Panc1 (cell line): ENCODE data around the gene MYO1H. TPM values are rescaled to one million over a fixed set of nuclear protein-coding genes. Genes with fewer than 3 reads are reported as not detected.

Source experiments
- ATAC-seq: fragments of 200-7000 bp; cut with Tn5 transposase; 2 replicates; pipeline ENCODE4 v1.9.1; 2020; ENCODE audit warnings: mild to moderate bottlenecking, moderate library complexity
- BruUV-seq: library from RNA; stranded (reverse); fragments of 400-500 nt; replicated peaks from 2 replicates; lab custom pipeline; 2021; lab: Mats Ljungman, UMichigan
- CTCF ChIA-PET: fragments of 300-600 bp; sonication (Branson Sonifier 250); formaldehyde crosslinking; loops from one replicate; lab custom pipeline; 2022; ENCODE audit warnings: antibody characterized with exemption; lab: Charles Lee
- POLR2A ChIA-PET: fragments of 300-600 bp; sonication (Branson Sonifier 250); formaldehyde crosslinking; loops from one replicate; lab custom pipeline; 2022; ENCODE audit warnings: antibody characterized with exemption; lab: Charles Lee
- DNase-seq: peaks from one replicate; pipeline ENCODE4 v3.0.0-alpha.2; 2010; ENCODE audit warnings: low read depth, low spot score
- H3K27ac ChIP-seq: 2 replicates; pipeline ENCODE4 v1.5.1; 2011; ENCODE audit warnings: mild to moderate bottlenecking, low read length, inconsistent platforms
- H3K27me3 ChIP-seq: fragments of 200-500 bp; sonication (Bioruptor generic); 2 replicates; pipeline ENCODE4 v1.6.0; 2014; ENCODE audit warnings: low read length, inconsistent platforms; ENCODE audit not compliant: control insufficient read depth, insufficient read depth
- H3K36me3 ChIP-seq: fragments of 200-500 bp; sonication (Bioruptor generic); 2 replicates; pipeline ENCODE4 v1.5.1; 2014; ENCODE audit warnings: inconsistent platforms, mild to moderate bottlenecking, low read length, moderate library complexity; ENCODE audit not compliant: control insufficient read depth, insufficient read depth
- H3K4me1 ChIP-seq: 2 replicates; pipeline ENCODE4 v1.5.1; 2011; ENCODE audit warnings: inconsistent platforms, mild to moderate bottlenecking, low read length, moderate library complexity; ENCODE audit not compliant: control insufficient read depth, insufficient read depth
- H3K4me3 ChIP-seq, 2 experiments: 2 replicates each; pipeline ENCODE4 v1.5.1; 2011 to 2012; ENCODE audit warnings: low read depth in 2 of 2, low read length in 2 of 2, mild to moderate bottlenecking in 2 of 2, inconsistent platforms in 1 of 2, moderate library complexity in 1 of 2
- H3K9me3 ChIP-seq: fragments of 200-500 bp; sonication (Bioruptor generic); 2 replicates; pipeline ENCODE4 v1.5.1; 2014; ENCODE audit warnings: low read depth, mild to moderate bottlenecking, inconsistent platforms, low read length, moderate library complexity; ENCODE audit not compliant: control insufficient read depth, insufficient read depth
- CTCF ChIP-seq: fragments of 450-650 bp; IDR thresholded peaks from 2 replicates; pipeline ENCODE4 v1.5.1; 2017; ENCODE audit warnings: mild to moderate bottlenecking
- POLR2AphosphoS5 ChIP-seq: IDR thresholded peaks from 2 replicates; pipeline ENCODE4 v1.6.1; 2012; ENCODE audit warnings: mild to moderate bottlenecking, low read depth, low read length, moderate library complexity
- REST ChIP-seq, 2 experiments: IDR thresholded peaks; 2 replicates each; pipeline ENCODE4 v1.6.1; 2011 to 2012; ENCODE audit warnings: low read depth in 2 of 2, control low read depth in 1 of 2, low read length in 1 of 2, mild to moderate bottlenecking in 1 of 2, moderate library complexity in 1 of 2; ENCODE audit not compliant: insufficient read depth in 1 of 2
- SIN3A ChIP-seq: IDR thresholded peaks from 2 replicates; pipeline ENCODE4 v1.6.1; 2012; ENCODE audit warnings: low read depth, mild to moderate bottlenecking, low read length, moderate library complexity, borderline replicate concordance; ENCODE audit not compliant: insufficient read depth
- TCF7L2 ChIP-seq: IDR thresholded peaks from 2 replicates; pipeline ENCODE4 v1.6.1; 2011; ENCODE audit warnings: mild to moderate bottlenecking, low read depth, low read length, inconsistent platforms
- in situ Hi-C: cut with HindIII; loops from 2 replicates; pipeline ENCODE4 v1.10.0; 2016; ENCODE audit warnings: low sequenced_read_pairs, low pct_unique_long_range_greater_than_20kb
- intact Hi-C: fragments of 100-400 bp; cut with micrococcal nuclease; formaldehyde crosslinking; loops from one replicate; pipeline ENCODE4 v1.10.0; 2022; ENCODE audit not compliant: unreplicated experiment
- total RNA-seq: library from RNA; stranded (reverse); gene quantifications from one replicate; pipeline ENCODE4 v1.2.1, GENCODE V29; 2021; ENCODE audit not compliant: unreplicated experiment

The MYO1H gene
- total RNA-seq, 1 experiment from 2014 or later = not detected

- H3K4me1 ChIP-seq = no peaks in the 10 kb centered on the region
- H3K9me3 ChIP-seq = no peaks in the 10 kb centered on the region
- ChIA-PET CTCF (interaction anchor here (0.6 to 1.3 kb wide), 3 partner anchors 11 to 44 kb away, joined by 3 to 5 read pairs (median 3); no protein-coding TSS in a partner anchor), POLR2A (no interaction called here)
- in situ Hi-C loops = no loop called here
- DNase-seq (no peak), ATAC-seq (peak; percentile 75; the same call in 1 of the 2 replicates)
- no peaks in the 10 kb centered on the region for H3K27me3 ChIP-seq
- no peak overlapping the region for H3K4me3 ChIP-seq
- H3K27ac ChIP-seq = no peak overlapping the region
- TF ChIP-seq CTCF (peak; percentile 55), REST (IDR thresholded peaks at IDR 0.05; ENCODE audit: insufficient read depth in 1 of 2, low read depth in 2 of 2, low read length in 1 of 2) (no peak)
- intact Hi-C loops = loop anchor here (10.0 kb wide), 1 partner anchor 341 kb away; no protein-coding TSS in a partner anchor
- no peaks in the 10 kb centered on the region for H3K36me3 ChIP-seq
- BruUV-seq = no TSS peak
These were observed 85.9 kb downstream of the MYO1H start for GRCh38 chr12:109433618-109434017.

- Histone ChIP-seq H3K4me3 (no peak overlapping the region), H3K27me3 (no peaks in the 10 kb centered on the region), H3K9me3 (no peaks in the 10 kb centered on the region), H3K4me1 (no peaks in the 10 kb centered on the region), H3K36me3 (no peaks in the 10 kb centered on the region), H3K27ac (no peak overlapping the region)
- ATAC-seq = no peak
- no TSS peak for BruUV-seq
- TF ChIP-seq POLR2AphosphoS5 (no peak), REST (IDR thresholded peaks at IDR 0.05; ENCODE audit: insufficient read depth in 1 of 2, low read depth in 2 of 2, low read length in 1 of 2) (no peak), SIN3A (no peak), CTCF (no peak), TCF7L2 (no peak)
- POLR2A ChIA-PET = no interaction called here
- intact Hi-C loops (loop anchor here (10.0 kb wide), 1 partner anchor 340 kb away; no protein-coding TSS in a partner anchor), in situ Hi-C loops (no loop called here)
- no peak for DNase-seq
- CTCF ChIA-PET = interaction anchor here (0.6 kb wide), 1 partner anchor 44 kb away, joined by 3 read pairs; no protein-coding TSS in a partner anchor
These were observed 86.9 kb downstream of the MYO1H start for GRCh38 chr12:109434582-109434981.
